Ishikawa (cell line): ENCODE results near the gene FAAP20.

ENCODE experiments used
- EGR1 ChIP-seq: IDR thresholded peaks from 2 replicates; pipeline ENCODE4 v1.6.1; 2012
- RAD21 ChIP-seq: IDR thresholded peaks from 2 replicates; pipeline ENCODE4 v1.6.1; 2012; ENCODE audit warnings: low read depth
- TEAD4 ChIP-seq: IDR thresholded peaks from 2 replicates; pipeline ENCODE4 v1.6.1; 2012
- TF ChIP-seq, protein P1 (sequence below): IDR thresholded peaks from 2 replicates; pipeline ENCODE4 v1.6.1; 2012

- no peak for TF ChIP-seq RAD21
- no peak for TF ChIP-seq TEAD4
- TF ChIP-seq, protein P1, sequence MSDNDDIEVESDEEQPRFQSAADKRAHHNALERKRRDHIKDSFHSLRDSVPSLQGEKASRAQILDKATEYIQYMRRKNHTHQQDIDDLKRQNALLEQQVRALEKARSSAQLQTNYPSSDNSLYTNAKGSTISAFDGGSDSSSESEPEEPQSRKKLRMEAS = no peak
- no peak for TF ChIP-seq EGR1
Observed at GRCh38 chr1:2151911-2152310, 42.7 kb downstream of the FAAP20 start.
